ENCODE measurements around the gene TSC2. TPM values are rescaled to one million over a fixed set of nuclear protein-coding genes. Genes with fewer than 3 reads are reported as not detected.

Gene TSC2
- 70.5 and 85.2 TPM in 2 replicates for total RNA-seq

DNA sequence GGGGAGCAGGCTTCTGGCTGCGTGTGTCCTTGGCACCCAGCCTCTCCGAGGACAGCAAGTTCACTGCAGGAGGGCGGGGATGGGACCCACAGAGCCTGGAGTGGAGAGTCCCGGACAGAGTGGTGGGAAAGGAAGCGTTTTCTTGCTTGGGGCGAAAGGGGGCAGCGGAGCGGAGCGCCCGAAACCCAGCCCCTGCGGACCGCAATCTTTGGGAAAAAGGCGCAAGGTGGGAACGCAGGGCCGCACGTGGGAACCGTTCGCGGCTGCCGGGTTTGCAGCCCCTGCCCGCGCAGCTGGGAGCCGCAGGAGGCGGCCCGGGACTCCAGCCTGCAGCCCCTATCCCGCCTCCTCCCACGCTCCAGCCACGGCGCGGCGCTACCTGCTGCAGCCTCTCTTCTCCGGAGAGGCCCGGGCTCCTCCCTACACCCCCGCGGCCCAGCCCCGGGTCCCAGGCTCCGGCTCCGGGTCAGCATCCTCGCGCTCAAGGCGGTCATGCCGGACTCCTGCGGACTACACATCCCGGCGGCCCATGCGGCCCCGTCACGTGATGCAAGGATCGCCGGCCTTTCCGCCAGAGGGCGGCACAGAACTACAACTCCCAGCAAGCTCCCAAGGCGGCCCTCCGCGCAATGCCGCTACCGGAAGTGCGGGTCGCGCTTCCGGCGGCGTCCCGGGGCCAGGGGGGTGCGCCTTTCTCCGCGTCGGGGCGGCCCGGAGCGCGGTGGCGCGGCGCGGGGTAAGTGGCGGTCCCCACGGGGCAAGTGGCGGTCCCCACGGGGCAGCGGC lies at the start of gene TSC2, which contains the start of gene NTHL1:
TSC2 (plus strand) TSS at position 656 of the 786 bp plus-strand sequence. CDS start 631 bp downstream, outside the sequence.
NTHL1 (minus strand) TSS at position 505 of the 786 bp plus-strand sequence; CDS start at position 494, 11 bp downstream.

GRCh38 chr16:2009791-2010510 lies 37.8 kb upstream of the TSC2 start, which contains the start of gene ZNF598:
TSS of gene ZNF598 (minus strand) at chr16:2009821.

DNA sequence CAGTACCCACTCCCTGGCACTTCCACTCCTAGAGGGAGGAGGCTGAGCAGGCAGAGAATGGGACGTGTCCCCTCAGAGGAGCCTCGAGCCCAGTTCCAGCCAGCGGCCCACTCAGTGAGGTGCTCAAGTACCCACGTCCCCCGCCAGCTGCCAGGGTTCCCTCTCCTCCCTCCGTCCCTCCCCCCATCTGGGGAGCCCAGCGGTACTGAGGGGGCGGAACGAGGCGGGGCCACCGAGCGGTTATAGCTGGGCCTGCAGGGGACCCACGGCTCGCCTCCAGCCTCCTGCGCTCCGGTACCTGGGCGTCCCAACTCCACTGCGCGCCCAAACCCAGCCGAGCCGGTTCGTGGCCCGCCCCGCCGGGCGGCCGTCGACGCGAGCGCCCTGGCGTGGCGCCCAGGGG lies 28.3 kb upstream of the TSC2 start, which contains the start of gene NPW:
NPW (plus strand) TSS at position 268 of the 403 bp plus-strand sequence.

DNA sequence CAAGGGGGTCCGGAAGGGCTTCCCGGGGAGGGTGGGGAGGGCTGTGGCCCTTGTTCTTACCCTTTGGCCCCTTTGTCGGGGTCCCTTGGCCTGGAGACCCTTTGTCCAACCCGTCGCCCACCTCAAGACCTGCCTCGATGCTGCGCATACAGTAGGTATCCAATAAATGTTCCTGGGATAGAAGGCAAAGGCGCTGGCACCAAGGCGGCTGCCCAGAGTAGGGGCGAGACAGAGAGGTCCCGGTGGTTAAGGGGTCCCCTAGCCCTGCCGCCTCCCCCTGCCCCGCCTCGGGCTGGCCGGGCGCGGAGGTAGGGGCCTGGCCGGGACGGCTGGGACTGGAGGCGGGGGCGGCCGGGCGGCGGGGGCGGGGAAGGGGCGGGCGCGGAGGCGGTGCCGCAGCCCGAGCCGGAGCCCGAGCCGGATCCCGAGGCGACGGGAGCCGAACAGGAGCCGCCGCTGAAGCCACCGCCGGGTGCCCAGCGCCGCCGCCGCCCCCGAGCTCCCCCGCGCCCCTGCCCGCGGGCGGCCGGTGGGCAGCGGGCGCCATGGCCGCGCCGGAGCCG lies 21.2 kb upstream of the TSC2 start, which contains the start of gene NHERF2:
NHERF2 (plus strand) TSS at position 442 of the 563 bp plus-strand sequence; CDS start at position 546, 104 bp downstream.

DNA sequence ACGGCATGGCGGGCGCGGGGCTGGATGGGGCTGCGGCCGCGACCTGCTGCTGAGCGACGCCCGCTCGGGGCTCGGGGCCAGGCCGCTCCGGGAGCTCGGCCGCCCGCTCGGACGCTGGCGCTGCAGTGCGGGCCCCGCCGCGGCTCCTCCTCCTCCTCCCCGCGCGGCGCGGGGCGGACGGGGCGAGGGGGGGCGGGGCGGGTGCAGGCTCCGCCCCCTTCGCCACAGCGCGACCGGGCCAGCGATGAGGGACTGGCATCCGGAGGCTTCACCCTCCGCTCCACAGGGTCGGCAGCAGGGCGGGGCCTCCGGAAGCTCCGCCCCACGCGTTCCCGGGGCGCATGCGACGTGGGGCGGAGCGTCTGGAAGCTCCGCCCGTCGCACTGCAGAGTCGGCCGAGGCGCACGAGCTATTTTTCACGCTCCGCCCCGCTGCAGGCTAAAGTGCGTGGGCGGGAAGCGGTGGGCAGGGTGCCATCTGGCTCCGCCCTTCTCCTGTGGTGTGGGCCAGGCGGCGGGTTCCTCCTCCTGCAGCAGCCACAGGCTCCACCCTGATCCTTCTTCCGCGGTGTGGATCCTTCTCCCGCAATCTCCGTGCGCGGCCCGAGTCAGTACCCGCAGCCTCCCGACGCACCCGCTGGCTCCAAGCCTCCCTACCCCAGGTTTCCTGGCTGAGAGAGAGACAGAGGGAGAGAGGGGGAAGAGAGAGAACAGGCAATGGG lies 88.1 kb downstream of the TSC2 start, which contains the start of gene PKD1:
PKD1 (minus strand) TSS at position 129 of the 721 bp plus-strand sequence. CDS start 209 bp downstream, outside the sequence.

Other genes with a start within 250 kb of the TSC2 start
- gene HAGH, start 221.2 kb upstream of the TSC2 start, total RNA-seq = 25.9 and 33.9 TPM in 2 replicates
- 82.9 and 96.4 TPM in 2 replicates for gene FAHD1, start 220.8 kb upstream of the TSC2 start, total RNA-seq
- 0.15 and 0.33 TPM in 2 replicates for gene MEIOB, start 175.8 kb upstream of the TSC2 start, total RNA-seq
- gene HS3ST6, start 129.6 kb upstream of the TSC2 start, total RNA-seq = not detected in 2 replicates
- gene MSRB1, start 104.8 kb upstream of the TSC2 start, total RNA-seq = 6.1 TPM in 2 replicates
- gene RPL3L, start 93.3 kb upstream of the TSC2 start, total RNA-seq = not detected in 2 replicates
- 139 and 192 TPM in 2 replicates for gene NDUFB10, start 88.4 kb upstream of the TSC2 start, total RNA-seq
- 1,747 and 2,610 TPM in 2 replicates for gene RPS2, start 83.2 kb upstream of the TSC2 start, total RNA-seq
- not detected in 2 replicates for gene RNF151, start 81.1 kb upstream of the TSC2 start, total RNA-seq
- 40.2 and 56.6 TPM in 2 replicates for gene TBL3, start 75.9 kb upstream of the TSC2 start, total RNA-seq
- gene NOXO1, start 66.5 kb upstream of the TSC2 start, total RNA-seq = 0.15 TPM in 1 of 2 replicates, not detected in the other
- gene GFER, start 63.8 kb upstream of the TSC2 start, total RNA-seq = 14.7 and 17.7 TPM in 2 replicates
- 4.8 and 9.4 TPM in 2 replicates for gene SYNGR3, start 58.0 kb upstream of the TSC2 start, total RNA-seq
- gene ZNF598, start 38.2 kb upstream of the TSC2 start, total RNA-seq = 27.3 and 27.5 TPM in 2 replicates
- 0.29 and 2.5 TPM in 2 replicates for gene NPW, start 28.2 kb upstream of the TSC2 start, total RNA-seq
- gene NHERF2, start 21.1 kb upstream of the TSC2 start, total RNA-seq = 30.5 and 60.4 TPM in 2 replicates
- 26.6 and 27.8 TPM in 2 replicates for gene NTHL1, start 151 bp upstream of the TSC2 start, total RNA-seq
- 184 and 227 TPM in 2 replicates for gene PKD1, start 87.9 kb downstream of the TSC2 start, total RNA-seq
- gene RAB26, start 100.6 kb downstream of the TSC2 start, total RNA-seq = 1.2 and 2.9 TPM in 2 replicates
- 59.2 and 92.1 TPM in 2 replicates for gene TRAF7, start 107.8 kb downstream of the TSC2 start, total RNA-seq
- under 0.01 and 2.0 TPM in 2 replicates for gene CASKIN1, start 148.6 kb downstream of the TSC2 start, total RNA-seq
- 30.8 and 33.6 TPM in 2 replicates for gene MLST8, start 157.5 kb downstream of the TSC2 start, total RNA-seq
- 0.58 and 0.99 TPM in 2 replicates for gene BRICD5, start 162.9 kb downstream of the TSC2 start, total RNA-seq
- gene PGP, start 166.9 kb downstream of the TSC2 start, total RNA-seq = 7.4 and 10.6 TPM in 2 replicates
- gene E4F1, start 175.6 kb downstream of the TSC2 start, total RNA-seq = 24.4 and 39.2 TPM in 2 replicates
- gene DNASE1L2, start 188.5 kb downstream of the TSC2 start, total RNA-seq = 0.15 and 1.5 TPM in 2 replicates
- 34.6 and 42.0 TPM in 2 replicates for gene ECI1, start 203.6 kb downstream of the TSC2 start, total RNA-seq
- gene RNPS1, start 220.1 kb downstream of the TSC2 start, total RNA-seq = 69.3 and 82.5 TPM in 2 replicates

Measured in smooth muscle cell of trachea (primary cell).